ENCODE measurements around the gene NPW. TPM values are rescaled to one million over a fixed set of nuclear protein-coding genes. Genes with fewer than 3 reads are reported as not detected.

NPW gene
- total RNA-seq, 1 experiment from 2014 or later: 7.1 TPM

DNA sequence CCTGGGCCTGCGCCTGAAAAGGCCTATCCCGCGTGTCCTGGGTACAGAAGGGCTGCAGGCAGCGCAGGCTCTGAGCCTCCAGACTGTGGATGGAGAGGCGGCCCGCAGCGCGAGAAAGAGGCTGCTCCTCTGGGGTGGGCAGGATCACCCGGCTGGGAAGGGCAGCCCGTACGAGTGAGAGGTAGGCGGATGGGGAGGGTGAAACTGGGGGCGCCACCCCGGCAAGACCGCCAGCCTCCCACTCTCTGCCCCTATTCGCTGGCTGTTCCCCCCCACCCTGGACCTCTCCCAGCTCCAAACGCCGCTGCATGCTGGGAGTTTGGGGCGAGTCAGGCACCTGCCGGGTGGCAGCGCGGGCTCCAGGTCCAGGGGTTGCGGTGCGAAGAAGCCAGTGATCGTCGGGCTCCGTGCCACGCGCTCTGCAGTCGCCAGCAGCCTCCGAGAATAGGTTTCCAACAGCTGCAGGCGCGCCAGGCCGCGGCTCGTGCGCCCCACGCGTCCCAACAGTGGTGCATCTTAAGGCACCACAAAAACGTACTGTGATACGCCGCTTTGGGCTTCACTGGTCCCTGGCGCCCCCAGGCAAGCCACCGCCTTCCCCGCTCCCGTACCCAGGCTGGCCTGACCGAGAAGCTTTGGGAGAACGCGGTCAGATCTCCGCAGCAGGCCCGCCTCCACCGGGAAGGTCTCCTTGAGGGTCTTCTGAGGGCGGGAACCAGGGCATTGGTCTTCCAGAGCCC is 39.4 kb upstream of the NPW start:
- H3K4me2 ChIP-seq (ENCODE audit: insufficient read depth, insufficient read length, low read length): peak overlapping the region; percentile 40
- WGBS (ENCODE audit: extremely low coverage, insufficient read length, low lambda C conversion rate): no CpG with 5 or more reads among the region's 53 CpGs
- no peak for DNase-seq
- H3K23ac ChIP-seq (ENCODE audit: insufficient read length, low read depth, low read length): no peak overlapping the region
- H2BK5ac ChIP-seq (ENCODE audit: insufficient read length, low read length): no peak overlapping the region
- no peak overlapping the region for H3K56ac ChIP-seq (ENCODE audit: insufficient read length, low read depth, low read length)
- H3K14ac ChIP-seq (ENCODE audit: insufficient read depth, low read length): no peak overlapping the region
- no peaks in the 10 kb centered on the region; the same call in 1 of the 2 replicates for H3K79me2 ChIP-seq (ENCODE audit: insufficient read depth, low read length)
- H3K27ac Mint-ChIP-seq: no peak overlapping the region
- no peak overlapping the region for H4K8ac ChIP-seq (replicated peaks; ENCODE audit: insufficient read length, low read depth, low read length)
- no peak overlapping the region for H2AK5ac ChIP-seq (ENCODE audit: insufficient read length, low read length)
- TF ChIP-seq, protein P1, sequence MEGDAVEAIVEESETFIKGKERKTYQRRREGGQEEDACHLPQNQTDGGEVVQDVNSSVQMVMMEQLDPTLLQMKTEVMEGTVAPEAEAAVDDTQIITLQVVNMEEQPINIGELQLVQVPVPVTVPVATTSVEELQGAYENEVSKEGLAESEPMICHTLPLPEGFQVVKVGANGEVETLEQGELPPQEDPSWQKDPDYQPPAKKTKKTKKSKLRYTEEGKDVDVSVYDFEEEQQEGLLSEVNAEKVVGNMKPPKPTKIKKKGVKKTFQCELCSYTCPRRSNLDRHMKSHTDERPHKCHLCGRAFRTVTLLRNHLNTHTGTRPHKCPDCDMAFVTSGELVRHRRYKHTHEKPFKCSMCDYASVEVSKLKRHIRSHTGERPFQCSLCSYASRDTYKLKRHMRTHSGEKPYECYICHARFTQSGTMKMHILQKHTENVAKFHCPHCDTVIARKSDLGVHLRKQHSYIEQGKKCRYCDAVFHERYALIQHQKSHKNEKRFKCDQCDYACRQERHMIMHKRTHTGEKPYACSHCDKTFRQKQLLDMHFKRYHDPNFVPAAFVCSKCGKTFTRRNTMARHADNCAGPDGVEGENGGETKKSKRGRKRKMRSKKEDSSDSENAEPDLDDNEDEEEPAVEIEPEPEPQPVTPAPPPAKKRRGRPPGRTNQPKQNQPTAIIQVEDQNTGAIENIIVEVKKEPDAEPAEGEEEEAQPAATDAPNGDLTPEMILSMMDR (conservative IDR thresholded peaks at IDR 0.05): no peak
- H3K27me3 Mint-ChIP-seq (ENCODE audit: low read depth): peaks cover 40% of the 10 kb centered on the region
- H2BK120ac ChIP-seq (ENCODE audit: low read depth, low read length, poor library complexity, severe bottlenecking): no peak overlapping the region
- no peak overlapping the region for H3K27ac ChIP-seq (ENCODE audit: insufficient read length, low read depth, low read length)
- H3K4ac ChIP-seq (ENCODE audit: low read depth, low read length): no peak overlapping the region
- peaks cover 22% of the 10 kb centered on the region for H3K27me3 ChIP-seq (ENCODE audit: insufficient read depth, low read length)
- H3K18ac ChIP-seq (ENCODE audit: insufficient read length, low read depth, low read length): no peak overlapping the region
- H2AFZ ChIP-seq (ENCODE audit: low read length): no peak overlapping the region
- no peak overlapping the region for H2BK20ac ChIP-seq (ENCODE audit: low read depth, low read length, poor library complexity, severe bottlenecking)
- peaks cover 18 to 25% of the 10 kb centered on the region in 2 experiments for H3K4me1 Mint-ChIP-seq
- H3K79me1 ChIP-seq (ENCODE audit: insufficient read depth, low read depth, low read length, poor library complexity, severe bottlenecking): no peaks in the 10 kb centered on the region
- H3K4me3 Mint-ChIP-seq: peak overlapping the region; percentile 53 to 70
- H3T11ph ChIP-seq (ENCODE audit: low read length): no peak overlapping the region
- H3K23me2 ChIP-seq (ENCODE audit: insufficient read length, low read depth, low read length, poor library complexity, severe bottlenecking): peaks cover 24% of the 10 kb centered on the region
- H3K9ac ChIP-seq (ENCODE audit: extremely low read depth, insufficient read length, low read length): no peak overlapping the region
- no peak overlapping the region for H2BK15ac ChIP-seq (ENCODE audit: low read depth, low read length)
- H3K9me3 Mint-ChIP-seq: no peaks in the 10 kb centered on the region
- H3K4me1 ChIP-seq (ENCODE audit: insufficient read depth, low read length): no peaks in the 10 kb centered on the region
- H2BK12ac ChIP-seq (ENCODE audit: insufficient read length, low read depth, low read length): no peak overlapping the region
- no peak overlapping the region for H4K5ac ChIP-seq (ENCODE audit: insufficient read length, low read depth, low read length)
- no peaks in the 10 kb centered on the region for H3K9me3 ChIP-seq (ENCODE audit: control insufficient read depth, low read depth, low read length)
- H4K20me1 ChIP-seq (ENCODE audit: control insufficient read depth, insufficient read depth, insufficient read length): no peaks in the 10 kb centered on the region
- H4K91ac ChIP-seq (ENCODE audit: insufficient read length, low read depth, low read length): no peak overlapping the region
- peaks cover 6 to 19% (median 16%) of the 10 kb centered on the region in 3 experiments; a peak in 6 of 7 replicates for H3K36me3 Mint-ChIP-seq (ENCODE audit: insufficient read depth in 1 of 3, low read depth in 3 of 3)

Measured in H9 (cell line).